HG02970 (cell line): ENCODE measurements around the gene TUBGCP6.

Experiments
- ATAC-seq: cut with Tn5 transposase; IDR thresholded peaks from one replicate; pipeline ENCODE4 v1.9.1; 2021; ENCODE audit warnings: mild to moderate bottlenecking, moderate library complexity, moderate number of reproducible peaks; ENCODE audit not compliant: unreplicated experiment, low FRiP score

TUBGCP6 gene

DNA sequence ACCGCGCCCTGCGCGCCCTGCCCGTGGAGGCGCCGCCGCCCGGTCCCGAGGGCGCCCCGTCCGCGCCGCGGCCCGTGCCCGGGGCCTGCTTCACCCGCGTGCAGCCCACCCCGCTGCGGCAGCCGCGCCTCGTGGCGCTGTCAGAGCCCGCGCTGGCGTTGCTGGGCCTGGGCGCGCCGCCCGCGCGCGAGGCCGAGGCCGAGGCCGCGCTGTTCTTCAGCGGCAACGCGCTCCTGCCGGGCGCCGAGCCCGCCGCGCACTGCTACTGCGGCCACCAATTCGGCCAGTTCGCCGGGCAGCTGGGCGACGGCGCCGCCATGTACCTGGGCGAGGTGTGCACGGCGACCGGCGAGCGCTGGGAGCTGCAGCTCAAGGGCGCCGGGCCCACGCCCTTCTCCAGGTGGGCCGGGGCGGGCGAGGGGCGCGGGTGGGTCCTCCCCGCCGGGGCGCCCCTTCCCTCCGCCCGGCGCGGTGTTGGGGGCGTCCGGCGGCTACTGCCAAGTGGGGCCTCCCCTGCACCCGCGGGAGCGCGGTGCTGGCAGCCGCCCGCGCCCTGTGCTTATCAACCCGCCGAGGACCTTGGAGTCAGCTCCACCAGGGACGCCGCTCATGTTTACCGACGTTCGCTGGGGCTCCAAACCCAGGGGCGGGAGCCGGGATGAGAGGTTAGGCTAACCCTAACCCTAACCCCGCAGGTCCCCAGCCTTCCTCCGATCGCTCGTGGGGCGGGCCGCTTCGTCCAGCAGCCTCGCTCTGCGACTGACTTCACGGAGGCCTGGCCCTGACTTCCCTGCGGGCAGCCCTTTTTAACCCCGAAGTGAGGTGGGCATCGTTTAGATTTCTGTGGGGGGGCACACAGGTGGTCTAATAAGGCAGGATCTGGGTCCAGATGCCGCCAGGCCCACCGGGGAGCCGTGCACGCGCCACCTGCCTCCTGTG is 43.4 kb downstream of the TUBGCP6 start:
- peak; percentile 29 for ATAC-seq

DNA sequence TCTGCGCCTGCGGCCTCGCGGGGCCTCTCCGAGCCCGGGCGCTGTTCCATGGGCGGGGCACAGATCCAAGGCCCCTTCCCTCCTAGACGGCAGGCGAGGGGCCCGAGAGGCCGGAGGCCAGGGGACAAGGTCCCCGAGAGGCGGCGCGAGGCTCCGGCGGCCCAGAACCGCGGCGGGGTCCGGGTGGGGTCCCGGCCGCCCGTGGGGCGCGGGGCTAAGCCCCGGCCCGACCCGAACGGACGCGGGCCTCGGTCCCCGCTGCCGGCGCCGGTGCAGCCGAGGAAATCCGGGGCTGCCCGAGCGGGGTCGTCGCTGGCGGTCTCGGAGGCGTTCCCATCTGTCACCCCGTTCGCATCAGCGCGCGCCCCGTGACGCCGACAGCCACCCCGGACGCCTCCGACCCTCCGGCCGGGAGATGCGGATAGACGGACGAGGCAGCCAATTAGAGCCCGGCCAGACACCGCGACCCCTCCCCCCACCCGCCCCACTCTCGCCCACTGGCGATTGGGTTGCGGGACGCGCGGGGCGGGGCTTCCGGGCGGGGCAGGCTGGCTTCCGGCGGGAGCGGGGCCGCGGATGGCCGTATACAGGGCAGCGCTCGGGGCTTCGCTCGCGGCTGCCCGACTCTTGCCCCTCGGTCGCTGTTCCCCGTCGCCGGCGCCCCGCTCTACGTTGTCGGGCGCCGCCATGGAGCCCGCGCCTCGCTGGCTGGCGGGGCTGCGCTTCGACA is 44.2 kb downstream of the TUBGCP6 start, which contains the start of gene SELENOO:
Gene SELENOO, plus strand, starts transcription at position 551 of the 730 bp plus-strand sequence. Its CDS starts 26 bp downstream, at position 577.
- peak; percentile 67 for ATAC-seq

DNA sequence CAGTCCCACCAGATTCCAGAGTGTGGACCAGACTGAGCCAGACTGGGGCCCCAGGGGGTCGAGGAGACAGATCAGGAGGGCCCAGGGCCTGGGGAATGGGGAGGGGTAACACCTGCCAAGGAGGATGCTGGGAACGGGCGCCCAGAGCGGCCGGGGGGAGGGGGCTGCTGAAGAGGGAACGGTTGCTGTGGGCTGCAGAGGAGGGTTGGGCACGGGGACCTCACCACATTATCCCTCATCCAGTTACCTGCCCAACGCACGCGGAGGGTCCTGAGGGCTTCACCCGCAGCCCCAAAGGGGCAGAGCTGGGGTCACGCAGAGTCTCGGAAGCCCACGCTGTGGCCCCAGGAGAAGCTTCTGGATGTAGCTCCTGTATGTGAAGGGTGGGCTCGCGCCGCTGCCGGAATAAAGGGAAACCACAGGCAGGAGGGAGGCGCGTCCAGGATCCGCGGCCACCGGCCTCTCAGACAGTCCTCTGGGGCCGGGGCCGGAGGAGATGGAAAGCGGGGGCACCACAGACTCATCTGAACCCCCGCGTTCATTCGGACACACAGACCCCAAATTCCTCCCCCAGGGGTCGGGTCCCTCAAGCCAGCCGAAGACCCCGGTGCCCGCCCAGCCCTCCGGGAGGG is 44.9 kb downstream of the TUBGCP6 start:
- ATAC-seq: no peak

DNA sequence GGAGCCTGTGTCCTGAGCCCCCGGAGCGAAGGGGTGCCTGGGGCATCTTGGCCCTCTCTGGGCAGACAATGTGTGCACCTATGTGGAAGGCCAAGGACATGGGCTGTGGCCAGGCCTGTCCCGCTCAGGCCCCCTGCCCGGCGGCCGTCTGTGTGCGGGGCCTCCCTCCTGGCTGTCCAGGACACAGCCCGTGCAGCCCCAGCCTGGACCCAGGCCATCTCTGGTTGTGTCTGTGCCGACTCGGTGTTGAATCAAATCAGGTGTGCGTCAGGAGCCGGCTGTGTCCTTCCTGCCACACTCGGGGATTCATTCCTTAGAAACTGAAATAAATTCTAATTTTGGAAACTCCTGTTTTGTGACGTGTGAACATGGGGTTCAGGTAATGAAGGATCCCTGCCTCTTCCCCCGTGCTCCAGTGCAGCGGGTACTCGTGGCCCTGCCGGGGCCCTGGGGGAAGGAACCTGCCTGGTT is 45.5 kb downstream of the TUBGCP6 start:
- no peak for ATAC-seq

DNA sequence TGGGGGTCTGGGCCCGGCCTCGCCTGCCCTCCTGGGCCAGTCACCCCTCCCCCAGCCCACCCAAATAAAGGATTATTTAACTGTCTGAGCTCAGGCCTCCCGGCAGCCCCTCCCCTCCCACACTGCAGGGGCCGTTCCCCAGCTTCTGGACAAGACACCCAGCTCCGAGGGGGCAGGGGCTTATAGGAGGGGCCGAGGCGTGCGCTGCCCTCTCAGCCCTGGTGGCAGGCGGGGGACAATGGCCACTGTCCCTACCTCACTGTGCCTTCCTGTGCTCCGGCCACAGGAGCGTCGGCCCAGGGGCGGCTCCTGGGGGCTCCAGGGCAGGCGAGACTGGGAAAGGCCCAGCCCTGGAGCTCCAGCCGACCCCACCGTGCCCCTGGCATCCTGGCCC is 46.2 kb downstream of the TUBGCP6 start:
- ATAC-seq: no peak

DNA sequence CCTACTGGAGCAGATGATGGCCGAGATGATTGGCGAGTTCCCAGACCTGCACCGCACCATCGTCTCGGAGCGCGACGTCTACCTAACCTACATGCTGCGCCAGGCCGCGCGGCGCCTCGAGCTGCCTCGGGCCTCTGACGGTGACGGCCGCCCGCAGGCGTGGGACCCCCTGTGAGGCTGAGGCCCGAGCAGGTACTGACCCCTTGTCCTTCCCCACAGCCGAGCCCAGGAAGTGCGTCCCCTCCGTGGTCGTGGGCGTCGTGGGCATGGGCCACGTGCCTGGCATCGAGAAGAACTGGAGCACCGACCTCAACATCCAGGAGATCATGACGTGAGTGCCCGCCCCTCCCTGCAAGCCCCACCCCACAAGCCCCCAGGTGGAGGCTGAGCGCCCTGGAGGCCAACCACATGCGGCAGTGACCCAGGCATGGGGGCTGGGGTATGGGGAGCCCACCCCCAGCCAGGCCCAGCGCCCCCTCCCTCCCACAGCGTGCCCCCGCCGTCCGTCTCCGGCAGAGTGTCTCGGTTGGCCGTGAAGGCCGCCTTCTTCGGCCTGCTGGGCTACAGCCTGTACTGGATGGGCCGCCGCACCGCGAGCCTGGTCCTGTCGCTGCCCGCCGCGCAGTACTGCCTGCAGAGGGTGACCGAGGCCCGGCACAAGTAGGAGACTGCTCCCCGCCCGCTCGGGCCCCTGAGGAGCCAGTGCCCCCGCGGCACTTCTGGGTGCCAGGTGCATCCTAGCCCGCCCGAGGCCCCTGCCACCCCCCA is 46.8 kb downstream of the TUBGCP6 start:
- no peak for ATAC-seq

DNA sequence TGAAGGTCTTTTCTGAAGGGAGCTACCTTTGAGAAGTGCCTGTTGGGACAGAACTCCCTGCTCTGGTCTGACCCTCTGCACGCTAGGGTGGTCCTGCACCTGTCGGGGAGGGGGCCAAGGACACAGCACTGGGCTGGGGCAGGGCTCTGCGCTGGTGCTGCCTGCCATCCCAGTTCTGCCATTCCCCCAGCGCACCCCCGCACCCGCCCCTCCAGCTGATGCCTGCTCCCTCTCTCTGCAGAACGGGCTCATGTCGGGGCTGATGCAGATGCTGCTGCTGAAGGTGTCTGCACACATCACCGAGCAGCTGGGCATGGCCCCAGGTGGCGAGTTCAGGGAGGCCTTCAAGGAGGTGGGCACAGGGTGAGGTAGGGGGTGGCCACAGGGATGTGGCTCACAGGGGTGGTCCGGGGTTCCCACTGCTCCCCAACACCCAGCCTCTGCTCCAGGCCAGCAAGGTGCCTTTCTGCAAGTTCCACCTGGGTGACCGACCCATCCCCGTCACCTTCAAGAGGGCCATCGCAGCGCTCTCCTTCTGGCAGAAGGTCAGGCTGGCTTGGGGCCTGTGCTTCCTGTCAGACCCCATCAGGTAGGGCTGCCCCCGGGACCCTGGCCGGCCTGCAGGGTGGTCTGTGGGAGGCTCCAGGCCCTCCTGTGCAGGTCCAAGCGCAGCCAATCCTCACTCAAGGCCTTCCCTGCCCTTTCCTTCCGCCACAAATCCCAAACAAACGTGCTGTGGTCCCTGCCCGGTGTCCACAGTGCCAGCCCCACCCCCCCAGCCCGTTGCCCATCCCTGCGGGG is 47.6 kb downstream of the TUBGCP6 start:
- ATAC-seq: no peak

DNA sequence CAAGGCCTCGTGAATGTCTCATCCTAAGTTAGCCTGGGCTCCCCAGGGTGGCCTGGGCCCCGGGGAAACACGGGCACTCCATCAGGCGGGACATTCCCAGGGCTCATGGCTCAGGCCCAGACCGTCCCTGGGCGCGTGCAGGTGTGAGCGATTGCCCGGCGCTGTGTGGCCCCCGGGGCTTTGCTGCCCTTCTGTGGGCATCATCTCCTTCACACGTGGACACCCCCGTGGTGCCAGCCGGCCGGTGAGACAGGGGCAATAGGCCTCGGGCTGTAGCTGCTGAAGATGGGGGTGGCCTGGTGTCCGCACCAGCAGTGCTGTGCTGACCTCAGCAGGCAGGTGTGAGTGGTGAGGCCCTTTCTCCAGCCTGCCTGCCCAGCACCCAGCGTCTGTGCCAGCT is 48.6 kb downstream of the TUBGCP6 start:
- no peak for ATAC-seq

DNA sequence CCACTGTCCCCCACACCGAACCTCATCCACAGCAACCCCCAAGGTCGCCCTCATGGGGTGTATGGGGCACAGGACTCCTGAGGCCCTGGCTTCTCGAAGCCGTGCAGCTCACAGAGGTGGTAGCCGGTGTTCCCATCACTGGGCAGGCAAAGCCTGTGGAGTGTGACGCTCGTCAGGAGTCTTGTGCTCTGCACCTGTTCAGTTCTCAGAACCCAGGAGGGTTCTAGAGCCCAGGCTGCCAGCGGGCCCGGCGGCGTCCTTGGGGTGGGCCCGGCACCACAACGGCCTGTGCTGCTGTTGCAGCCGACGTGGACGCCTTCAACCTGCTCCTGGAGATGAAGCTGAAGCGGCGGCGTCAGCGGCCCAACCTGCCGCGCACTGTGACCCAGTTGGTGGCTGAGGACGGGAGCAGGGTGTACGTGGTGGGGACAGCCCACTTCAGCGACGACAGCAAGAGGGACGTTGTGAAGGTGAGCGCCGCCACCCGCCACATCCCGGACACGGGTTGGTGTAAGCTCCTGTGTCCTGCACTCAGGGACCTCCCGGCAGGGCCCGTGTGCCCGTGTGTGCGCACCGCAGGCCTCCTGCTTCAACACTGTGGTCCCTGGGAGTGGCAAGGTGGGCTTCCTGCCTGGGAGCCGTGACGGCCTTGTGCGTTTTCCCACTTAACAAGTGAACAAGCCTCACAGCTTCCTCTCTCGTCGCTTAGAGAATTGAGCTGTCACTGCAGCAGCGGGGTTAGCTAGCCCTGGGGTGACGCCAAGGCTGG is 50.6 kb downstream of the TUBGCP6 start:
- ATAC-seq: no peak

DNA sequence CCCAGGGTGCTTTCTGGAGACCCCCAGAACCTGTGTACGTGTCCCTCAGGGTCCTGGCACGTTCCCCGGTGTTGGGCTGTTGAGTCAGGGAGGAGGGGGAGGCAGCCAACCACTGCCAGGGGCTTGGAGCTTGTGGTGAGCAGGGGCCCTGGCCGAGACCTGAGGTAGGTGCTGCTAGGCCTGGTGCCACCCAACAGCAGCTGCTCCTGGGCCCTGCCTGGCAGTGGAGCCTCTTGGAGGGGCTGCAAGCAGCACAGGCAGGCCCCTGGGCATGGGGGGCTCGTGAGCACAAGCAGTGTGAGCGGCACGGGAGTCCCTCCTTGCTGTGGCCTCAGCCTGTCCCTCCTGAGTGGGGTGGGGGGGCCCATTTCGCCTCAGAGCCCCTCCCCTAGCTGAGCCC is 51.2 kb downstream of the TUBGCP6 start:
- no peak for ATAC-seq

DNA sequence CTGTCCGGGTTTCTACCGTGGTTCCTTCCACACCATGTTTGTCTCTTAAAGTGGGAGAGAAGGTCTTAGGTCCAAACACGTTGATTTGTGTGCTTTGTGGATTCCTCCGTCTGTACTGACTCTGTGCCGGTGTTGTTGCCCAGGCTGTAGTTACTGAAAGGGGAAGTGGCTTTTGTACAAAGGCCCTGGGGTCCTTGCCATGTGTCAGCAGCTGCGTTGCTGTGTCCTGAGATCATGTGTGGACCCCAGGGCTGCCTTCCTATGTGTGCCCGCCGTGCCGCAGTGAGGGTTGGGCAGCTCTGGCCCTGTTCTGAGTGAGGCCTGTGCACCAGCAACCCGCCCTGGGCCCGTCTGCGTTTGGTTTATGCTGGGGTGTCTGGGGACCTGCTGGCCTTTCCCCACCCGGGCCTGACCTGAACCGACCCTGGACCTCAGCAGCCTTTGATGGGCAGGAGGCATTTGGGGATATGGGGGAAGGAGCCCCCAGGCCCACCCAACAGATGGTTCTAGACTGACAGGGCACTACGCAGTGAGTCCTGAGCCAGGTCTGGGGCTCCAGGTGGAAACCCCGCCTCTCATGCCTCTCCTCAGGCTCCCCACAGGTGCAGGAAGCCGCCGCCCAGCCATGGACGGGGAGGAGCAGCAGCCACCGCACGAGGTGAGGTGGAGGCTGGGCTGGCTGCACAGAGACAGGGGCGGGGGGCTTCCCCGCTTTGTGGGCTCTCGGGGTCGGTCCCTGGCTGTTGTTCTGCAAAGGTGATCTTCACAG is 52.2 kb downstream of the TUBGCP6 start:
- ATAC-seq: no peak

DNA sequence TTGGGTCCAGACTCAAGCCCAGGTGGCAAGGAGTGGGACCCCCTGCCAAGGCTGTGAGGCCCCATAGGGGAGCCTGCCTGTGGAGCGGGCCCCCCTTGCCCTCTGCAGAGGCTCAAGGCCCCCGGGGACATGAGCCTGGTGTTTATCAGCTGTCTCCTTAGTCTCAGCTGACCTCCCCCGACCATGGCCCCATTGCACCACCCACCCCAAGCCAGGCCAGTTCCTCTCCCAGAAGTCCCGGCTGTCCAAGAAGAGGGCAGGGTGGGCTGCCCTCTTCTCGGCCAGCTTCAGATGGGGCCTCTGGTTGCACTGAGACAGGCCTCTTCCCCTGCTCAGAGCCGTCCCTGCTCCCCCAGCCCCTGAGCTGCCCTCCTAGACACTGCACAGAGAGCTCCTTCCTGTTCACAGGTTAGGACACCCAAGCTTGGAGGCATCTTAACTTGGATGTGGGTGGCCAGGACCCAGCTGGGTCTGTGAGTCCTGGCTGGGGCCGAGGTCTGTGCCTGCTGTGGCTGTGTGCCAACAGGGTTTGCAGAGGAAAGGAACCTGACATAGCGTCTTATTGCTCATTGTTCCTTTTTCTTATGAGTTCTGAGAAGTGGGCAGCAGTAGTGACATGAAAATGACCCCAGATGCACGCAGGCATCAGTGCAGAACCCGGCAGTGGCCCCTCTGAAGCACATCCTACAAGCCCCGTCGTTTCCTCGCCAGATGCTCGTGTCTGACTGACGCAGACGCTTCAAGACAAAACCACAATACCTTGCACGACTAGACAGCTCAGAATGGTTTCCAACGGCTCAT is 53.7 kb downstream of the TUBGCP6 start:
- ATAC-seq: no peak

DNA sequence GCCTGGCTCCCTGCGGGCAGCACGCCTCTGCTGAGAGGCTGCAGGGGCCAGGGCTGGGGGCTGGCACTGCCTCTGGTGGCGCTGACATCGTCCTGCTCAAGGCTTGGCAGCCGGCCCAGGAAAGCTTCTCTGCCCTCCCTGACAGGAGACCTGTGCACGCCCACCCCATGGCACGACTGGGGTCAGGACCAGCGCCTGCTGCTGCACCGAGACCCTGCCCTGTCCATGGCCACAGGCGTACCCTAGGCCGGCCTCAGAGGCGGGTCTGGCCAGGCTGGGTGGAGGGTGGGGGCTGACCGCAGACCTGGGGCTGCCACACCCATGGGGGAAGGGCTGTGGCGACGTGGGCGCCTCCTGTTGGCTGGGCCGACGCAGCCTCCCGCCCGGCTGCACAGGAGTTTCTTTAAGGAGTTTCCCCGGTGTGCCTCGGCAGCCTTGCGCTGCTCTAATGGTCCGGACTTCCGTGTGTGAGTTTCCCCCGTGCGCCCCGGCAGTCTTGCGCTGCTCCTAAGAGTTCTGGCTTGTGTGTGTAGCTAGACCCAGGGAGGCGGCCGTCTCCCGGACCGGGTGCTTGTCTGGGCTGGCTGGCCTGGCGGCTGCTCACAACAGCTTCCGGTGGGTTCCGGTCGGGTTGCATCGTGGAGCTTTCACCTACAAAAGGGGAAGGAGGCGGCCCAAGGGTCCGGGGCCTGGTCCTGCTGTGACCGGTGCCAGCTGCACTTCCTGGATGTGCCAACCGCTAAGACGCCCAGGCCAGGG is 54.5 kb downstream of the TUBGCP6 start:
- ATAC-seq: no peak

DNA sequence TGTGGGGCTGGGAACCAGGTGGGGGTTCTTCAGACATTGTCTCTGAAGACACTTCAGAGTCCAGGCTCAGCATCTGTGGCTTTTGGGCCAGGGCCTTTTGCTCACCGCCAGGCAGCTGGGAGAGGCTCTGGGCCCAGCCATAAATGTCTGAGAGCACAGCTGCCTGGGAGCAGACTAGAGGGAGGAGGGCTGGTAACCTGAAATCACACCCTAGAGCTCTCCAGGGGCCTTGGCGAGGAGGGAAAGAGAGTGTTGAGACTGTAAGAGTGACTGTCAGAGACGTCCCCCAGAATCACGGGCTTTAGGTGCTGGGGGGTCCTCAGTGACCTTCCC is 55.0 kb downstream of the TUBGCP6 start:
- no peak for ATAC-seq

DNA sequence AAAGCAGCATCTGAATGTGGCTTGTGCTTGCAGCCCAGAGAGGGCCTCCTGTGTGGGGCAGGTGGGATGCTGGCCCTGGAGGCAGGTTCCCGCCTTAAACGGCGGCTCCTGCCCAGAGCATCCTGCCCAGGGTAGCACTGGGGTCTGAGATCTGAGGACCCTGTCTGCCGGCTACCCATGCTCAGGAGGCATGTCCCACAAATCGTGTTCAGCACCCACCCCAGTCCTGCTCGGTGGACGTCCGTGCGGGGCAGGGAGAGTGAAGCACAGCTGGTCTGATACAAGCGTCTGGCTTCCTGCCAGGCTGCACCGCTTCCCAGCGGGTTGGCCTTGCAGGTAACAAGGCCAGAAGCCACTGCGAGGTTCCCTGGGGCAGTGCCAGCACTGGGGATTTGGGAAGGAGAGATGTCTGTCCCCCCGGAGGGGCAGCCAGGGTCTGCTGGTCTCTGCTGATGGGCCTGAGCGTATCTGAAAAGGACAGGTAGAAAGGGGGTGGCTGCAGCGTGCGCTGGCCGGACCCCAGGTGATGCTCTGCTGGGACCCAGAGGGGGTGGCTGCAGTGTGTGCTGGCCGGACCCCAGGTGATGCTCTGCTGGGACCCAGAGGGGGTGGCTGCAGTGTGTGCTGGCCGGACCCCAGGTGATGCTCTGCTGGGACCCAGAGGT is 55.5 kb downstream of the TUBGCP6 start:
- ATAC-seq: no peak

DNA sequence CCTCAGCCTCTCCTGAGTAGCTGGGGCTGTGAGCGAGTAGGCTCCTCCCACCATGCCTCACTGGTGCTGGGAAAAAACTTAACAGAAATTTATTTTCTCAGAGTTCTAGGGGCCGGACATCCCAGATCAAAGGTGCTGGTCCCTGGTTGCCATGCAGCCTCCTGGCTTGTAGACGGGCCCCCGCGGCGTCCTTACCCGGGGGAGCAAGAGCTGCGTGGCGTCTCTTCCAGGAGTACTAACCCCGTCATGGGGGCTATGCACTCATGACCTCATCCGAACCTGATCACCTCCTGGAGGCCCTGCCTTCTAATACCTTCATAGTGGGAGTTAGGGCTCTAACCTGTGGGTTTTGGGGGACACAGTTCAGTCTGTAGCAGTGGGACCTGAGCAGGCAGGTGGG is 56.5 kb downstream of the TUBGCP6 start:
- ATAC-seq: no peak
